WTC11 (cell line): ENCODE data around the gene TAS2R31.

ENCODE experiments used
- CTCF ChIP-seq: fragments of 200-600 bp; IDR thresholded peaks from 2 replicates; pipeline ENCODE4 v1.8.0; 2022; ENCODE audit warnings: antibody characterized with exemption
- MAX ChIP-seq: sonication (generic); formaldehyde crosslinking; IDR thresholded peaks from 2 replicates; pipeline ENCODE4 v1.8.0; 2022; ENCODE audit warnings: mild to moderate bottlenecking, missing genetic modification reagents
- TEAD4 ChIP-seq: sonication (generic); formaldehyde crosslinking; IDR thresholded peaks from 2 replicates; pipeline ENCODE4 v1.8.0; 2022; ENCODE audit warnings: mild to moderate bottlenecking, missing genetic modification reagents

GRCh38 chr12:11016937-11017336, 14.3 kb downstream of the TAS2R31 start:
- TF ChIP-seq MAX (CRISPR knock-in tag) (no peak), CTCF (no peak), TEAD4 (CRISPR knock-in tag) (no peak)
